ENCODE data around the gene FARP2.

FARP2 gene

GRCh38 chr2:241460631-241461030, 104.5 kb downstream of the FARP2 start:
- no peak for DNase-seq

- DNase-seq, result no peak
Measured at GRCh38 chr2:241461693-241462677, 105.9 kb downstream of the FARP2 start.

- no peak for DNase-seq
Measured at GRCh38 chr2:241463276-241464135, 107.4 kb downstream of the FARP2 start.

- DNase-seq, result no peak
Measured at GRCh38 chr2:241465543-241465942, 109.5 kb downstream of the FARP2 start.

- DNase-seq, result no peak
Measured at GRCh38 chr2:241466230-241466629, 110.1 kb downstream of the FARP2 start.

- no peak for DNase-seq
Measured at GRCh38 chr2:241467777-241468475, 111.8 kb downstream of the FARP2 start.

GRCh38 chr2:241468476-241468781, 112.3 kb downstream of the FARP2 start:
- no peak for DNase-seq

GRCh38 chr2:241469746-241470145, 113.7 kb downstream of the FARP2 start:
- no peak for DNase-seq

GRCh38 chr2:241473399-241473798, 117.3 kb downstream of the FARP2 start:
- DNase-seq, result no peak

- DNase-seq, result no peak
Measured at GRCh38 chr2:241475267-241475666, 119.2 kb downstream of the FARP2 start.

- DNase-seq, result no peak
Measured at GRCh38 chr2:241478166-241478565, 122.1 kb downstream of the FARP2 start.

- no peak for DNase-seq
Measured at GRCh38 chr2:241479026-241479898, 123.2 kb downstream of the FARP2 start.

- no peak for DNase-seq
Measured at GRCh38 chr2:241481687-241482086, 125.6 kb downstream of the FARP2 start.

GRCh38 chr2:241482126-241482955, 126.3 kb downstream of the FARP2 start:
- DNase-seq, result no peak

- DNase-seq, result no peak
Measured at GRCh38 chr2:241483305-241483704, 127.2 kb downstream of the FARP2 start.

- no peak for DNase-seq
Measured at GRCh38 chr2:241485172-241485911, 129.3 kb downstream of the FARP2 start.

- no peak for DNase-seq
Measured at GRCh38 chr2:241489088-241489487, 133.0 kb downstream of the FARP2 start.

- no peak for DNase-seq
Measured at GRCh38 chr2:241489733-241490680, 133.9 kb downstream of the FARP2 start.

GRCh38 chr2:241490825-241491506, 134.9 kb downstream of the FARP2 start:
- DNase-seq, result no peak
